Dermis blood vessel endothelial cell (primary cell): ENCODE measurements around the gene CACNA1B. TPM values are rescaled to one million over a fixed set of nuclear protein-coding genes. Genes with fewer than 3 reads are reported as not detected.
"Not testable (repeated sequence)": the region's sequence is repeated elsewhere in the genome, so short reads cannot be mapped to it uniquely, and the experiment has no call there.

Experiments used
- DNase-seq: peaks from one replicate; pipeline ENCODE4 v3.0.0; 2010
- total RNA-seq: library from RNA; depleted of rRNA; stranded (reverse); fragments of >200 nt; gene quantifications from 2 replicates; pipeline ENCODE4 v1.2.3, GENCODE V29; 2014

Gene CACNA1B
- total RNA-seq, 1 donor from 2014 or later: 0.17 TPM

DNA sequence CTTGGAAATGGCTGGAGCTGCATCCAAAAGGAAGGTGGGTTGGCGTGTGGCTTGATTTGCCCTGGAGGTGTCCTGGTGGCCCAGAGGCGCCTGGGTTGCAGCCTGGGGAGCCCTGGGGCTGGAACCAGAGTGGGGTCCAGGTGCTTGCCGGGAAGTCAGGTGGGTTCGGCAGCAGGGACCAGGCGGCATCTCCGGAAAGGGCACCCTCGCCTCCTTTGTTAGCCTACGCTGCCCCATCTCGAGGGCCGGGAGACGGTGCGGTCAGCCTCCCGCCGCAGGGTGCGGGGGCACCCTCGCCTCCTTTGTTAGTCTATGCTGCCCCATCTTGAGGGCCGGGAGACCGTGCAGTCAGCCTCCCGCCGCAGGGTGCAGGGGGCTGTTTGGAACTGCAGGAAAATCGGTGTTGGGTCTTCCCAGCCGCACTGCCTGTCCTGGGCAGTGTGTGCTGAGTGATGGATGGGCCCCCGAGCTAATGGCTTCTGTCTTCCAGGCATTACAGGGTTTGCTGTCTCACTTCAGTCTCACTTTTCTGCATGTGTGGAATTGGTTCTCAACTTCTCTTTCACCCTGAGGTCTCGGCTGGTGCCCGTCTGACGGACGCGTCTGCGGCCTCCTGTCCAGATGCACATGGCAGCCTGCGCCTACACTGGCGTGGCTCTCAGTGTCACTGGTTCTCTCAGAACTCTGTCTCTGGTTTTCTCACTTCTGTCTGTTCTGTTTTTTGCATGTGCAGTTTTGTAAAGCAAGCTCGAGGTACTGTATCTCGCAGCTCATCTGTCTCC lies 139.0 kb downstream of the CACNA1B start:
- DNase-seq: no peak

DNA sequence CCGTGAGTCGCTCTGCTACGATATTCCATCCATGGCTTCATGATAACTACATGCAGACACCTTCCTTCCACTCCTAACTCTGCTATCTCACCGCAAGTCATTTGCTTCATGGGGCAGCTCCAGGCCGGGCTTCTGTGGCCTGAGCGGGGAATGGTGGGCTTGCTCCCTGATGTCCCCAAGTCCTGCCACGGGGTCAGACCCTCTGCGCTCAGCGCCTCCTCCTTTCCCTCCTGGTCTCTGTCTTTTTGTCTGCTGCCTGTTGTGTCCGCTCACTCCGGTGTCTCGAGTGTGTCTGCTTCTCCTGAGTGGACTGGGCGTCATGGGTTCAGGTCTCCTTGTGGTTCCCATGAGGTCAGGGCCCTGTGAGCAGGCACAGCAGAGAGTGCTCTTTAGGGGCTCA lies 139.6 kb downstream of the CACNA1B start:
- no peak for DNase-seq

DNA sequence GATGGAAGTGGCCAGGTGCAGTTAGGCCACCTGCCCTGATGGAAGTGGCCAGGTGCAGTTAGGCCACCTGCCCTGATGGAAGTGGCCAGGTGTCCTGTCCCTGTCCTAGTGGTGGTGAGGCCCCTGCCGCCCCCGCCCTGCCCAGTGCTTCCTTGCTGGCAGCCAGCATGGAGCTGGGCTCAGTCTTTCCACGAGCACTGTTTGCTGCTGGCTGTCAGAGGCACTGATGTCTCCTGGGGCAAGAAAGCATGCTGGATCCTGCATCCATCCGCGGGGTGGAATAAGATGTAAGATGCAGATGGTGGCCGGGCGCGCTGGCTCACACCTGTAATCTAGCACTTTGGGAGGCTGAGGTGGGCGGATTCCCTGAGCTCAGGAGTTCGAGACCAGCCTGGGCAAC lies 141.9 kb downstream of the CACNA1B start:
- not testable (repeated sequence) for DNase-seq

DNA sequence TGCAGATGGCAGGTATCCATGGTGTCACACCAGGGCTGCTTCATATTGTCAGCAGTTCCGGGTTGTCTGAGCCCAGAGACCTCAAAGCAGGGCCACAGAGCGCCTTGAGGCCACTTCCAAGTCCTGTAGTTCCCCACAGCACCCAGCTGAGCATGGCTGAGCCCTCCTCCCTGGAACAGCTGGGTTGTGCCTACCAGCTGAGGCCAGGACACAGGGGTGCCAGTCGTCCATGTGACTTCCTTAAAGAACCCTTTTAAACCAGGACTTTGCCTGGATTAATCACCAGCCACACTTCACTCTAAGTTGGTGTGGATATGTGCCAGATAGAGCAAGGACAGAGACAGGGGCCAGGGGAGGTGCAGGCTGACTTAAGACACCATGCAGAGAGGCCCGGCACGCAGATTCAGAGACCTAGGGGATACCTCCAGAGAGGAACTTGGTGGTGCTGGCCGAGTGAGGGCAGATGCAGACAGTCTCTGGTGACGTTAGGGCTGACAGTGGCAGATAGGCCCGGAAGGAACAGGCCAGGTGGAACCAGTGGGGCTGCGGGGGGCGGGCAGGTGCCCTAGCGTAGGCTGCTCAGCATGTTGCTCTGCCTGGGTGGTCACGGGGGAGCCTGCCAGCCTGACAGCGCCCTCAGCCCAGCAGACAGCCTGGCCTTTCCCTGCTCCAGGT lies 142.7 kb downstream of the CACNA1B start:
- no peak for DNase-seq

DNA sequence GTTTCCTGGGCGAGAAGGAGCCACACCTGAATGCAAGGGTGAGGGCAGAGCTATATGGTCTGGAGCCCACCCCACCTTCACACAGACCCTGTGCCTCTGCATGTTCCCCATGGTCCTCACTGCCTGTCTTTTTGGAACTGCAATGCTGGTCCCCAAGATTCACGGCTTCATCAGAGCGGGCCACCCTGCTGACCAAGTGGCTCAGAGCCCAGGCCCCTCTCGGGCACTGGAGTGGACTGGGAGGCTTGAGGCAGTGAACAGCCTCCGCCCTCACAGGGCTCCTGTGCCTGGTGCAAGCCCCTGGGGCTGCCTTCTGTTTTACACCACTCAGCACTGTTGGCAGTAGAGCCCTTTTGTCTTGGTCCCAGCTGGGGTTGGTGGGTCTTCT lies 143.2 kb downstream of the CACNA1B start:
- no peak for DNase-seq

DNA sequence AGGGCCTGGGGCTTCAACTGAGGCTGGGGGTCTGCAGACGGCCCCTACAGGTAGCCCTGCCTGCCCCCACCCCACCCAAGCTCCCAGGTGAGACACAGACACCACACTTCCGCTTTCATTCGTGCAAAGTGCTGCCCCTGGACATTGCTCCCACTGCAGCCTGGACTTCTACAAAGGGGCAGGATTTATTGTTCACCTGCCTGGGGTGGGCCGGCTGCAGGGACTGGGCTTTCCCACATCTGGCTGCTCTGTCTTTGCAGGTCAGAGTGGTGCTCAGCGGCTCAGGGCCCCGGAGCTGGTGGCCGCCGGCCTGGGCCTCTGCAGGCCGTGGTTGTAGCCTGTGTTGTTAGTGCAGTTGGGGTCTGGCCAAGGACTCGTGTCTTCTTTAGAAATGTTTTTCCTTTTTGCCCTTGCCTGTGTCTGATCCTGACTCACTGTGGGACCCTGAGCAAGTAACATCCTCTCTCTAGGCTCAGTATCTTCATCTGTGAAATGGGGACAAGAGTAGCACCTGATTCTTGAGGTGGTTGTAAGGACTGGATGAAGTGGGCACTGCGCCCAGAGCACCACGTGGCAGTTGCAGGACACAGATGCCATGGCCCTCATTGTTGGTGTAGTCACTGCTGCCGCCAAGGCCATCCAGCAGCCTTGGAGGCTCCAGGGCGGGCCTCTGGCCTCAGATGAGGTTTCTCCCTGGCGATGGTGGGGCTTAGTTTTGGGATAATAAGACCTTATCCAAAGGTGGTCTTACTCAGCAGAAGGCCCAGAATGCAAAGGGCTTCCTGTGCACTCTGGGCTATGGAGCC lies 143.9 kb downstream of the CACNA1B start:
- DNase-seq: no peak

DNA sequence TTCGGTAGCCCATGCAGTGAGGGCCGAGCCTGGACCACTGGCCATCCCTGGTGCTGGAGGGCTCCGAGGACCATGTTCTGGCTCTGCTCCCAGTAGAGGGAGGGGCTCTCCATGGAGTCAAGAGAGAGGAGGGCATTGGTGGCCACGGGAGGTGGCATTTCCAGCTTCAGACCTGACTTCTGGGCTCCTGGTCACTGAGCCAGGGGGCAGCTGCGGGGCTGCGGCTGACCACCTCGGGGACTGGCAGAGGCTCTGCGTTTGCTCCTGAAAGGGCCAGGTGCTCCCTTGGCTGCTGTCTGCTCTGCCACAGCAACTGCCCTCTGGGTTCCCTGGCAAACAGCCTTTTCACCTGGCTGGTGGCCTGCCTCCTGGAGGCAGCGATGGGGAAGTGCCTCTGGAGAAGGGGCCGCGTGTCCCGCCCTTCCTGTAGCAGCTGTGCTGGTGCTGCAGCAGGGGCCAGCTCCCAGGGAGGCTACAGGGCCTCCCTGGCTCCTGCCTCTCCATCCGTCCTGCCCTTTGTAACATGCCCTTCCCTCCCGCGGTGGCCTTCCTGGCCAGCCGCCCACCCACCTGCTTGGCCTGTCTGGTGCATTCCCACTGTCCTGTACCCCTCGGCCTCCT lies 144.6 kb downstream of the CACNA1B start:
- DNase-seq: peak; percentile 15

DNA sequence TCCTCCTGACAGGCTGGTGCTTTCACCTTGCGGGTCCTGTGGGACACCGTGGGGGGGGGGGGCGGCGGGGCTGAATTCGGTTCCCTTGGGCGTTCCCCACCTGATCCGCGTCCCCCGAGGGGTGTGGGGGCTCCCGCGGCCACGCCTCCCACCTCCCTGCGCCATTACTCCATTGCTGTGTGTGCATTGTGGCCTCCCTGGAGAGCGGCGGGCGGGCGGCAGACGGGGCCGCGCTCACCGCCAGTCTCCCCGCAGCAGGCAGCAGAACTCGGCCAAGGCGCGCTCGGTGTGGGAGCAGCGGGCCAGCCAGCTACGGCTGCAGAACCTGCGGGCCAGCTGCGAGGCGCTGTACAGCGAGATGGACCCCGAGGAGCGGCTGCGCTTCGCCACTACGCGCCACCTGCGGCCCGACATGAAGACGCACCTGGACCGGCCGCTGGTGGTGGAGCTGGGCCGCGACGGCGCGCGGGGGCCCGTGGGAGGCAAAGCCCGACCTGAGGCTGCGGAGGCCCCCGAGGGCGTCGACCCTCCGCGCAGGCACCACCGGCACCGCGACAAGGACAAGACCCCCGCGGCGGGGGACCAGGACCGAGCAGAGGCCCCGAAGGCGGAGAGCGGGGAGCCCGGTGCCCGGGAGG lies 145.3 kb downstream of the CACNA1B start:
- no peak for DNase-seq

DNA sequence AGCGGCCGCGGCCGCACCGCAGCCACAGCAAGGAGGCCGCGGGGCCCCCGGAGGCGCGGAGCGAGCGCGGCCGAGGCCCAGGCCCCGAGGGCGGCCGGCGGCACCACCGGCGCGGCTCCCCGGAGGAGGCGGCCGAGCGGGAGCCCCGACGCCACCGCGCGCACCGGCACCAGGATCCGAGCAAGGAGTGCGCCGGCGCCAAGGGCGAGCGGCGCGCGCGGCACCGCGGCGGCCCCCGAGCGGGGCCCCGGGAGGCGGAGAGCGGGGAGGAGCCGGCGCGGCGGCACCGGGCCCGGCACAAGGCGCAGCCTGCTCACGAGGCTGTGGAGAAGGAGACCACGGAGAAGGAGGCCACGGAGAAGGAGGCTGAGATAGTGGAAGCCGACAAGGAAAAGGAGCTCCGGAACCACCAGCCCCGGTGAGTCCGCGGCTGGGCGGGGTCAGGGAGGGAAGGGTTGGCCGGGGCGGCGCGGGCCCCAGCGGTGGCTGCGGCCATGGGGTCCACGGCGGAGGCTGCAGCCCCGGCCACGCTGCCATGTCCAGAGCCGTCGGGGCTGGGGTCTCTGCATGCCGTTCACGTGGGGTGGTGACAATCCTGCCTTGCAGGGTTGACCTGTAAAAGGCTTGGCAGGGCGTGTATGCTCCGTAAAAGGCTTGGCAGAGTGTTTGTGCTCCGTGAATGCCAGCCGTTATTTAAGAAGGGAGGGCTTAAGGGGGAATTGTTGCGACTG lies 146.0 kb downstream of the CACNA1B start:
- no peak for DNase-seq

DNA sequence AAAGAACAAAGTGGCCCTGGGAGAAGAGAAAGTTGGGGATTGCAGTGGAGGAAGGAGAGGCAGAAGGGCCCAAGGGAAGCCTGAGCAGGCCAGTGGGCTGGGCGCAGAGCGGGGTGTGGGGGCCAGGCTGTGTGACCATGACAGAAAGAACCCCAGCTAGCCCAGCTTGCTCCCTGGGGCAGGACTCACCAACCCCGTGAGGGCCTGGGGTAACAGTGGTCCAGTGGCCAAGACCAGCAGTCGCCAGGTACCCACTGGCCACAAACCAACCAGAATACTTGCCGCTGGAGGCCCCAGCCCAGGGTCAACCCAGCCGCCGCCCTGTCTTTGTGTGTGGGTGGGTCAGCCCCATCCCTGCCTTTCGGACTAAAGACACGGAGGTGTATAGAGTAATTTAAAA lies 146.5 kb downstream of the CACNA1B start:
- no peak for DNase-seq

DNA sequence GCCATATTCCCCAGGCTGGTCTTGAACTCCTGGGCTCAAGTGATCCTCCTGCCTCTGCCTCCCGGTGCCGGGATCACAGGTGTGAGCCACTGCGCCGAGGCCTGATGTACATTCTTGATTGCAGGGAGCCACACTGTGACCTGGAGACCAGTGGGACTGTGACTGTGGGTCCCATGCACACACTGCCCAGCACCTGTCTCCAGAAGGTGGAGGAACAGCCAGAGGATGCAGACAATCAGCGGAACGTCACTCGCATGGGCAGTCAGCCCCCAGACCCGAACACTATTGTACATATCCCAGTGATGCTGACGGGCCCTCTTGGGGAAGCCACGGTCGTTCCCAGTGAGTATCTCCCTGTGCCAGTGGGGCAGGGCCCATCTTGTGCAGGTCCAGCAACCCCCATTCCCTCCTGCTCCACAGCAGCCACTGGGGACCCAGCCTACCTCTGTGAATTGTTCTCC lies 147.3 kb downstream of the CACNA1B start:
- DNase-seq: no peak

DNA sequence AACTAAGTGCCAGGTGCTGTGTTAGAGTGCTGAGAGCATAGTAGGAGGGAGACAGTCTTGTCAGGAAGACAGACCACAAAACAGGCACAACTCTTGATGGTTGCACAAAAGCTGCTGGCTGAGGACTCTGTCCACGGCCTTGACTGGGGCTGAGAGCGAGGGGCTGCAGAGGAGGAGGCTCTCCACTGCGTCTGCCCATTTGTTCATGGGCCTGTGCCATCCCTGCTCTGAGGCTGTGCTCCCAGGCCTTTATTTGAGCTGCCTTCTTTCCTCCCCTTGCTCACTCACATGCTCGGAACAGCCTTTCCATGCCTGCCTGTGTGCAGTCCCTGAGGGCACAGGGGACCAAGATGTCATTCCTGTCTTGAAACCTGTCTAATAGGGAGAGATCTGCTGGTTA lies 147.8 kb downstream of the CACNA1B start:
- no peak for DNase-seq

DNA sequence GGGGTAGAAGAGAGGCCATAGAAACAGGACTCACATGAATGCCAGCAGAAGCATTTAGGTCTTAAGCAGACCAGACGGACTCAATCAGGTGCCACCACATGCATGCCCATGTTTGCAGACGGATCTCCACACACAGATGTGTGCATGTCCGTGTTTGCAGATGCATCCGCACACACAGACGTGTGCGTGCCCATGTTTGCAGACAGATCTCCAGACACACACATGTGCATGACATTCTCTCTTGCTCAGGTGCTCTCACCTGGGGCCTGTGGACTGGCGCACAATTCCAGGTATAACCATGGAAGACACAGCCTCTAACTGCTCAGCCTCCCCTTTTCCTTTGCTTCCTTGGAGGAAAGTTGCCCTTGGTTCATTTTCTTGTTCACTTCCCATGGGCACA lies 148.3 kb downstream of the CACNA1B start:
- no peak for DNase-seq

DNA sequence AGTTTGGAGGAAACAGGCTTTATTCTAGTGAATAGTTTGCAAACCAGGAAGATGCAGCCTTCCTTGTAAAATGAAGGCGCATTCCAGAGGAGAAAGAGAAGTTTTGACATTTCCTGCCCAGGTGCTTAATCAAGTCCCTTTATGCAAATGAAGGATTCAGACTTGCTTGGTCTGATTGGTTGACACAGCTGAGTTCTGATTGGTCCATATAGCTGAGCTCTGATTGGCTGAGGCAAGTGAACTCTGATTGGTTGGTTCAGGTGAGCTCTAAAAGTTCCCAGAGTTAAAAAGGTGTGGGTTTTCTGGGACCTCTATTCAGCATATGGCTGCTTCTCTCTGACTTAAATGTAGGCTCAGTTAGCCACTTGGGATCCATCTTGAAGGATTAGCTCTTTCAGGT lies 151.0 kb downstream of the CACNA1B start:
- no peak for DNase-seq

DNA sequence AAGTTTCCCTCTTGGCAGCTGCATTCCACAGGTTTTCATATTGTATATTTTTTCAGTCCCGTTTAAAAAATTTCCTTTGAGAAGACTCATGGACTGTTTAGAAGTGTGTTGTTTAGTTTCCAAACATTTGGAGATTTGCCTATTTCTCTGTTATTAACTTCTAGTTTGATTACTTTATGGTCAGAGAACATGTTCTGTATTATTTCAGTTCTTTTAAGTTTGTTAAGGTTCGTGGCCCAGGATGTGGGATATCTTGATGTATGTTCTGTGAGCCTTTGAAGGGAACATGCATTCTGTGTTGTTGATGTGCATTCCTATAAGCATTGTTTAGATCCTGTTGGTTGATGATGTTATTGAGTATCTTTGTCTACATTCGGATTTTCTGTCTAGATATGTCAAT lies 153.6 kb downstream of the CACNA1B start:
- DNase-seq: no peak

DNA sequence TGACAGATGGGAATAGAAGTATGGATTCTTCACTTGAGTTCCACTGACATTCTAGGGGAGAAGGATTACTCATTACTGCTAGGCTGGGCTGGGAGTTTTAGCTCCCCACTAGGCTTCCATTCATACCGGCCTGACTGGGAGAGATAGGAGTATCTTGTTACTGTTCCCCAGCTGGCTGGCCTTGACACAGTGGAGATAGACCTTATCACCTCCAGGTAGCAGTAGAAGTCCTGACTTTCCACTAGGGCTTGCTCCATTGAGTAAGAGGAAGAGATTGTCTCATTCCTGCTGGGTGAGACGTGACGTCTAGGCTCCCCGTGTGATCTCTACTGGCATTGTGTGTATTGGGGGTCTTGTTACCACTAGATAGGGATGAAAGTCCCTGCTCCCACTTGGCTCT lies 156.4 kb downstream of the CACNA1B start:
- no peak for DNase-seq

DNA sequence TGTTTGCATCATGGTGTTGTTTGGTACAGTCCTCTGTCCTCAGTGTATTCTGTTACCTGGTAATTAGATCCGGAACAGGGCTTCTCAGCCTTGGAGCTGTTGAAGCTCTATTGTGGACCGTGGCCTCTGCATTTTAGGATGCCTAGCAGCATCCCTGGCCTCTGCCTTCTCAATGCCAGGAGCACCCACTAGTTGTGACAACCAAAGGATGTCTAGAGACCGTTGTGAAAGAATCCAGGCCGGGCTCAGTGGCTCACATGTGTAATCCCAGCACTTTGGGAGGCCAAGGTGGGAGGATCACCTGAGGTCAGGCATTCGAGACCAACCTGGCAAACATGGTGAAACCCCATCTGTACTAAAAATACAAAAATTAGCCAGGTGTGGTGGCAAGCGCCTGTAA lies 159.6 kb downstream of the CACNA1B start:
- DNase-seq: no peak

DNA sequence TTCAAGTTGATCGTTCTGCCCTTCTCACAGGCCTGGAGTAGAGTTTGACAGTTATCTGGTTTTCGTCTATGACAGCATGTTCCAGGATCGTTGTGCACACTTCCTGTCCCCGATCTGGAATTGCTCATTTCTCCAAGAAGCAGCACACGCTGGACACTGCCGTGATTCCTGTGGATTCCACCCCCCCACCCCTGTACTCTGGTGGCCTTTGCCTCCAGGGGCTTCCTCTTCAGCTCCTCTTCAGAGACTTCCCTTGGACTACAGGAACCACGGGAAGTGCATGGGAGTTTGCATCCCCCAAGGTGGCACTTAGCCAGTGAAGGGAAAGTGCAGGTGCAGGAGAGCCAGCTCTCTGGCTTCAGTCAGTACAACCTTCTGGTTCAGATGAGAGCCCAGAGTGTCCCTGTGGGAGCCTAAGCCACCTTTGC lies 160.7 kb downstream of the CACNA1B start:
- no peak for DNase-seq

DNA sequence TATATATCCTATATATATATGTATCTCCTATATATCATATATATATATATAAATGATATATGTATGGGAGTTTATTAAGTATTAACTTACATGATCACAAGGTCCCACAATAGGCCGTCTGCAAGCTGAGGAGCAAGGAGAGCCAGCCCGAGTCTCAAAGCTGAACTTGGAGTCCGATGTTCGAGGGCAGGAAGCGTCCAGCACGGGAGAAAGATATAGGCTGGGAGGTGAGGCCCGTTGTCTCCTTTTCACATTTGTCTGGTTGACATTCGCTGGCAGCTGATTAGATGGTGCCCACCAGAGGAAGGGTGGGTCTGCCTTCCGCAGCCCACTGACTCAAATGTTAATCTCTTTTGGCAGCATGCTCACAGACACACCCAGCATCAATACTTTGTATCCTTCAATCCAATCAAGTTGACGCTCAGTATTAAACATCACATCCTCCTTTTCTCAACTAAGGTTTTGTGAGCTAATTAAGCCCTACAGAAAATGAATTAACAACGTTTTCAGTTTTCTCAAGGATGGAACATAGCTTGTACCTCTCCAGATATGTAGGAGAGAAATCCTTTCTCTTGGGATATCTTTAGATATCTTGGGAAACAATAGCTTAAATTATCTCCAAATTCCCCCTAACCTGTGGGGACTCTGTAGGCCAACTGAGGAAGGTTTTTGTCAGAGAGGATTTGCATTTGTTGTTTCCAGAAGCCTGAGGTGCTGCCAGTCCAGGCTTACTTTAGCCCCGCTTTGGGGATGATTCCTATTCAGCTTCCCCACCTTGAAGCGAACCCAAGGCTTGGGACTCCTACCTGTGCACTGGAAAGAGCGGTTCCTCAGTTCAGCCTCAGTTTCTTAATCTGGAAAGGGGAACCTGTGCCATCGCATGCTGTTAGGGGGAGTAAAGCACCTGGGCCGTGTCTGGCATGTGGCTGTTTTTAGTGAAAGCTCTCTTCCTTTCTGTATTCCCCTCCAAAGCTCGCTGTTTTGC lies 163.2 kb downstream of the CACNA1B start:
- DNase-seq: no peak

DNA sequence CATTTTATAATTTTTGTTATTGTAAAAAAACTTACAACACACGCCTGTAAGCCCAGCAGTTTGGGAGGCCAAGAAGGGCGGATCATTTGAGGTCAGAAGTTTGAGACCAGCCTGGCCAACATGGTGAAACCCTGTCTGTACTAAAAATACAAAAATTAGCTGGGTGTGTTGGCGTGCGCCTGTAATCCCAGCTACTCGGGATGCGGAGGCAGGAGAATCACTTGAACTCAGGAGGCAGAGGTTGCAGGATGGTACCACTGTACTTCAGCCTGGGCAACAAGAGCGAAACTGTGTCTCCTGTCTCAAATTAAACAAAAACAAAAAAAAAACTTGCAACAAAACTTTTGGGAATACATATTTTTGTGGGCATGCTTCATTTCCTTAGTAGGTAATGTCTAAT lies 164.6 kb downstream of the CACNA1B start:
- DNase-seq: no peak

DNA sequence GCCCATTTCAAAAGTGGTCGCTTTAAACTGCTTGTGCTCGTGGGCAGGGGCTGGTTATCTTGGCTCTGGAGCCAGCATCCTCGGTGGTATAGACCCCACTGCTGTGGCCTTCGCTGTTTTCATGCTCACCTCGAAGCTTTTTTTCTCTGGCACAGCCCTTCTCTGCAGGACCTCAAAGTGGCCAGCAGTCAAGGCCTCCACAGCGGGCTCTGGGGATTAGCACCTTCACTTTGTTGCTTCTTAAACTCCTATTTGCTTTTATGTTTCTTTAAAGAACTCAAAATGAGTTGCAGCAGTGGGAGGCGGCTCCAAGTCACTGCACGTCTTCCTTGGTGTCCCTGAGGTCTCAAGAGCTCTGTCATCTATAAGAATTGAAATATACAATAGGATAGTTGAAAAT lies 165.1 kb downstream of the CACNA1B start:
- no peak for DNase-seq
